Karpas-422 (cell line): ENCODE results near the gene SIGLEC5. TPM values are rescaled to one million over a fixed set of nuclear protein-coding genes. Genes with fewer than 3 reads are reported as not detected.

Source experiments
- DNase-seq: peaks from one replicate; pipeline ENCODE4 v3.0.0-alpha.2; 2015
- H2AFZ ChIP-seq: fragments of 200-600 bp; sonication (generic); 2 replicates; pipeline ENCODE4 v1.6.1; 2014; ENCODE audit warnings: antibody characterized with exemption, low read length, mixed read lengths
- H3K27ac ChIP-seq: fragments of 200-600 bp; sonication (generic); 2 replicates; pipeline ENCODE4 v1.5.1; 2014; ENCODE audit warnings: mild to moderate bottlenecking, low read length, moderate library complexity
- H3K27me3 ChIP-seq: fragments of 200-600 bp; sonication (generic); 2 replicates; pipeline ENCODE4 v1.6.1; 2014; ENCODE audit warnings: low read length, mixed read lengths
- H3K36me3 ChIP-seq: fragments of 200-600 bp; sonication (generic); 2 replicates; pipeline ENCODE4 v1.6.1; 2014; ENCODE audit warnings: low read length, mixed read lengths; ENCODE audit not compliant: insufficient read depth
- H3K4me1 ChIP-seq: fragments of 200-600 bp; sonication (generic); 2 replicates; pipeline ENCODE4 v1.6.1; 2014; ENCODE audit warnings: mild to moderate bottlenecking, low read length, mixed read lengths
- H3K4me2 ChIP-seq: fragments of 200-600 bp; sonication (generic); 2 replicates; pipeline ENCODE4 v1.6.1; 2014; ENCODE audit warnings: low read length, low read depth, mild to moderate bottlenecking; ENCODE audit not compliant: poor library complexity, severe bottlenecking
- H3K4me3 ChIP-seq: fragments of 200-600 bp; sonication (generic); 2 replicates; pipeline ENCODE4 v1.5.1; 2014; ENCODE audit warnings: mild to moderate bottlenecking, antibody characterized with exemption, low read length, mixed read lengths
- H3K79me2 ChIP-seq: fragments of 200-600 bp; sonication (generic); 2 replicates; pipeline ENCODE4 v1.6.1; 2014; ENCODE audit warnings: mild to moderate bottlenecking, low read length, mixed read lengths
- H3K9ac ChIP-seq: fragments of 200-600 bp; sonication (generic); 2 replicates; pipeline ENCODE4 v1.6.0; 2014; ENCODE audit warnings: low read length
- H3K9me2 ChIP-seq: fragments of 200-600 bp; sonication (generic), shearing (Covaris generic); replicated peaks from 2 replicates; pipeline ENCODE4 v1.6.0; 2014; ENCODE audit warnings: mild to moderate bottlenecking, low read length, moderate library complexity; ENCODE audit not compliant: insufficient read depth
- H3K9me3 ChIP-seq: fragments of 300-700, 200-600 bp; sonication (generic); 2 replicates; pipeline ENCODE4 v1.6.1; 2014; ENCODE audit warnings: low read length, mixed read lengths
- H4K20me1 ChIP-seq: fragments of 200-600 bp; sonication (generic); 2 replicates; pipeline ENCODE4 v1.6.1; 2014; ENCODE audit warnings: mild to moderate bottlenecking, antibody characterized with exemption, low read length, low read depth; ENCODE audit not compliant: insufficient read depth
- total RNA-seq: library from RNA; depleted of rRNA; stranded (reverse); fragments of >200 nt; shearing (Covaris generic); gene quantifications from 2 replicates; pipeline ENCODE4 v1.2.3, GENCODE V29; 2014; ENCODE audit warnings: low replicate concordance

SIGLEC5 gene
- total RNA-seq, 1 experiment from 2014 or later = not detected

- no peaks in the 10 kb centered on the region for H3K79me2 ChIP-seq
- no peak for DNase-seq
- H4K20me1 ChIP-seq = no peaks in the 10 kb centered on the region
- H3K4me3 ChIP-seq = no peak overlapping the region
- H3K36me3 ChIP-seq = no peaks in the 10 kb centered on the region
- H3K27me3 ChIP-seq = no peaks in the 10 kb centered on the region; the same call in 1 of the 2 replicates
- no peak overlapping the region for H2AFZ ChIP-seq
- no peak overlapping the region for H3K27ac ChIP-seq
- no peaks in the 10 kb centered on the region for H3K4me1 ChIP-seq
- H3K9me3 ChIP-seq = no peaks in the 10 kb centered on the region
- no peaks in the 10 kb centered on the region for H3K9me2 ChIP-seq
- H3K4me2 ChIP-seq = no peak overlapping the region
- H3K9ac ChIP-seq = no peak overlapping the region
These were observed 14.2 kb downstream of the SIGLEC5 start for GRCh38 chr19:51615991-51616390.

DNA sequence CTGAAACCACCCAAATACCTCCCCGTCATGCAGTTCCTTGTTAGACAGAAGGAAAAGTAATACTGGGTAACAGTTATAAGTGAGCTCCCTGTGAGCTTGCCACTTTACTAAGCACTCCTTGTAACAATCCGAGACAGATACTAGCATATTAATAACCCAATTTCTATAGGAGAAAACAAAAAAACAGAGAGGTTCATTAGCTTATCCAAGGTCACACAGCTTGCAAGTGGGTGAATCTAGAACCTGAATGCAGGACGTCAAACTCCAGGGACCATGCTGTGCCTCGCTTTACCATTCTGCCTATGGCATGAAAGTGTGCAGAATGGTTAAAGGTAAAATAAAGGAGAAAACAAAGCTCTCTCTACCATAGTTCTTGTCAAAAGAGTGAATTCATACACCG, 15.4 kb downstream of the SIGLEC5 start:
- H3K36me3 ChIP-seq = no peaks in the 10 kb centered on the region
- H3K9ac ChIP-seq = no peak overlapping the region
- H4K20me1 ChIP-seq = no peaks in the 10 kb centered on the region
- H3K27ac ChIP-seq = no peak overlapping the region
- H3K79me2 ChIP-seq = no peaks in the 10 kb centered on the region
- H3K4me2 ChIP-seq = no peak overlapping the region
- H3K9me2 ChIP-seq = no peaks in the 10 kb centered on the region
- no peak for DNase-seq
- no peaks in the 10 kb centered on the region for H3K9me3 ChIP-seq
- H3K4me1 ChIP-seq = no peaks in the 10 kb centered on the region
- no peak overlapping the region for H2AFZ ChIP-seq
- H3K27me3 ChIP-seq = no peaks in the 10 kb centered on the region; the same call in 1 of the 2 replicates
- H3K4me3 ChIP-seq = no peak overlapping the region

DNA sequence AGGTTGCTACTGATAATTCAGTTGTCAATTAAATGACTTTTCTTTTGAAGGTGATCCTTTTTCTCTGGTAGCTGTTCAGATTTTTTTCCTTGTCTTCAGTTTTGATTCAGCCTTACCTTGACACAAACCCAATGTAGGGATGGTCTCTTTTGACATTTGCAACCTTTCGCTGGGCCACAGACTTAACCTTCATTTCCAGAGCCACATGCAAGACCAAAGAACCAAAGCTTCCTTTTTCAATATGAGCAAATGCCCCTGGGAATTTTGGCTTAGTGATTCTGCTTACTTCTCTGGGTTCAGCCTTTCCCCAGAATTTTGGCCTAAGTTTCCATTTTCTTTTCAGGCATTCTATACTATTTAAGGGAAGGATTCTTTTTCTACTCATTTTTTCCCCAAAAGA, 19.6 kb downstream of the SIGLEC5 start:
- Histone ChIP-seq H2AFZ (no peak overlapping the region), H3K36me3 (no peaks in the 10 kb centered on the region), H4K20me1 (0 out of 2 replicates have a peak, but pooled peaks cover 5% of the 10 kb centered on the region)

GRCh38 chr19:51607920-51608562, 22.2 kb downstream of the SIGLEC5 start:
- 0 out of 2 replicates have a peak, but pooled peaks cover 5% of the 10 kb centered on the region for H4K20me1 ChIP-seq
- no peak overlapping the region for H2AFZ ChIP-seq
- H3K27me3 ChIP-seq = no peaks in the 10 kb centered on the region; the same call in 1 of the 2 replicates
- DNase-seq = peak; percentile 95
- H3K9me3 ChIP-seq = no peaks in the 10 kb centered on the region
- peaks cover 19% of the 10 kb centered on the region for H3K4me1 ChIP-seq
- no peaks in the 10 kb centered on the region for H3K9me2 ChIP-seq
- H3K4me2 ChIP-seq = no peak overlapping the region
- no peak overlapping the region for H3K4me3 ChIP-seq
- H3K36me3 ChIP-seq = no peaks in the 10 kb centered on the region
- no peak overlapping the region for H3K27ac ChIP-seq
- H3K9ac ChIP-seq = no peak overlapping the region
- H3K79me2 ChIP-seq = no peaks in the 10 kb centered on the region

More for the DNA sequence above, 19.6 kb downstream of the SIGLEC5 start:
- no peaks in the 10 kb centered on the region for H3K9me3 ChIP-seq
- no peak overlapping the region for H3K4me3 ChIP-seq
- no peaks in the 10 kb centered on the region for H3K79me2 ChIP-seq
- H3K27ac ChIP-seq = no peak overlapping the region
- H3K9me2 ChIP-seq = no peaks in the 10 kb centered on the region
- H3K4me1 ChIP-seq = peaks cover 19% of the 10 kb centered on the region
- no peak overlapping the region for H3K9ac ChIP-seq
- no peaks in the 10 kb centered on the region; the same call in 1 of the 2 replicates for H3K27me3 ChIP-seq
- no peak for DNase-seq
- H3K4me2 ChIP-seq = no peak overlapping the region

DNA sequence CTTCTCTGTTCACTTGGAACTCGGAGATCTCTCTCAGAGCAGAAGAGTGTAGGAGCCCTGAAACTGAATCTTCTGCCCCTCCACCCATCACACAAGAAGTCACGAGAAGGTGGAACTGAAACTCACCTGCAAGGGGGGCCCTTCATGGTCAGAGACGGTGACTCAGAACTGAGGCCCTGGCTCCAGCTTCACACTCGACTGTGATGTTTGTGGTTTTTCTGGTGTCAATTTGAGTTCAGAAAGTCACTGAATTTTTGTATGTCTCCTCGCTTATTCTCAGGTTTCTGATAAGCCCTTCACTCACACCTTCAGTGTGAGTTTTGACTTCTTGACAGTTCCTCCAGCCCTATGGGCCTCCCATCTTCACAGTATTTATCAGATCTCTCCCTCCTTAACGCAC, 23.1 kb downstream of the SIGLEC5 start:
- Histone ChIP-seq H3K4me1 (peaks cover 19% of the 10 kb centered on the region), H3K27ac (peak overlapping the region; percentile 70), H3K79me2 (no peaks in the 10 kb centered on the region), H3K36me3 (no peaks in the 10 kb centered on the region), H3K9ac (0 out of 2 replicates have a peak overlapping the region, but pooled peaks have one; percentile 14), H3K27me3 (no peaks in the 10 kb centered on the region), H3K4me3 (no peak overlapping the region), H2AFZ (no peak overlapping the region), H4K20me1 (0 out of 2 replicates have a peak, but pooled peaks cover 5% of the 10 kb centered on the region), H3K9me2 (no peaks in the 10 kb centered on the region), H3K4me2 (peak overlapping the region; percentile 37), H3K9me3 (no peaks in the 10 kb centered on the region)
- peak; percentile 90 for DNase-seq

DNA sequence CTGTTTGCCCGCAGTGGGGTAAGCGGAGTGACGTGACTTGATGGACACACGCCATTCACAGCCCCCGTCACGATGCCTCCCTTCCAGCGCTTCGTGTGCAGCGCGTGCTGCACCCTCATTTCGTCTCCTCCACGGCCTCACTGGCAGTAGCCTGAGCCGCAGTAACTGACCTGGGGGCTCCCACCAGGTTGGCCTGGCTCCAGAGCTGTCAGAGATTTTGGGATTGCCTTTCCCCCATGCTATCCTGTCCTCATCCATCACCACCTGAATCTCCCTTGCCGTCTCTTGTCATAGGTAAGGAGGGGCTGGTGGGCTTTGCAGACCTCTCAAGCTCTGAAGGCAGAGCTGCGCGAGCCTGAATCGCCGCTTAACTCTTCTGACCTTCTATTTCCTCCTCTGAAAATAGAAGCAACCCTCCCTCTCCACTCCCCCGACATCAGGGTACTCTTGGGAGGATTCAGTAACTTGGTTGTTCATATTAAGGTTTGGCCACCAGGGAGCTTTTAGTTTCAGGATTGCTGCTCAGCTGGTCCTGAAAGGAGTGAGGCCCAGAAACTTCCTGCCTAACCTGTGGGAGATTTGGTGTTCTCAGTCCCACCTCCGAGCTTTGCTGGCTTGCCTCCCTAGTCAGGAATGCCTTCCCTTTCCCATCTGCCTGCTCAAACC, 27.9 kb downstream of the SIGLEC5 start:
- Histone ChIP-seq H3K4me3 (no peak overlapping the region), H2AFZ (no peak overlapping the region), H3K9me2 (no peaks in the 10 kb centered on the region), H3K27me3 (no peaks in the 10 kb centered on the region), H3K9ac (no peak overlapping the region), H3K4me2 (no peak overlapping the region), H3K4me1 (peaks cover 13% of the 10 kb centered on the region), H3K36me3 (no peaks in the 10 kb centered on the region), H3K9me3 (peaks cover 5% of the 10 kb centered on the region; the same call in 1 of the 2 replicates), H3K27ac (no peak overlapping the region), H3K79me2 (no peaks in the 10 kb centered on the region), H4K20me1 (0 out of 2 replicates have a peak, but pooled peaks cover under 1% of the 10 kb centered on the region)
- no peak for DNase-seq

- Histone ChIP-seq H4K20me1 (no peaks in the 10 kb centered on the region), H3K36me3 (no peaks in the 10 kb centered on the region), H3K9me2 (no peaks in the 10 kb centered on the region), H3K9me3 (peaks cover 5% of the 10 kb centered on the region; the same call in 1 of the 2 replicates), H3K79me2 (no peaks in the 10 kb centered on the region), H3K9ac (no peak overlapping the region), H3K27me3 (no peaks in the 10 kb centered on the region), H3K4me3 (no peak overlapping the region), H3K27ac (no peak overlapping the region), H3K4me2 (no peak overlapping the region), H3K4me1 (peaks cover under 1% of the 10 kb centered on the region), H2AFZ (no peak overlapping the region)
- no peak for DNase-seq
These were observed 29.1 kb downstream of the SIGLEC5 start for GRCh38 chr19:51600940-51601580.

GRCh38 chr19:51599084-51599483, 31.1 kb downstream of the SIGLEC5 start:
- no peak overlapping the region for H2AFZ ChIP-seq
- peaks cover 5% of the 10 kb centered on the region; the same call in 1 of the 2 replicates for H3K9me3 ChIP-seq
- H3K79me2 ChIP-seq = no peaks in the 10 kb centered on the region
- no peaks in the 10 kb centered on the region for H4K20me1 ChIP-seq
- H3K9ac ChIP-seq = no peak overlapping the region
- H3K36me3 ChIP-seq = no peaks in the 10 kb centered on the region
- no peak overlapping the region for H3K27ac ChIP-seq
- no peak overlapping the region for H3K4me3 ChIP-seq
- no peak overlapping the region for H3K4me2 ChIP-seq
- H3K9me2 ChIP-seq = no peaks in the 10 kb centered on the region
- H3K27me3 ChIP-seq = no peaks in the 10 kb centered on the region
- H3K4me1 ChIP-seq = peaks cover 7% of the 10 kb centered on the region
- peak; percentile 52 for DNase-seq
